HG02798 (cell line): ENCODE data around the gene VPS13A.
"Not testable (repeated sequence)": the region's sequence is repeated elsewhere in the genome, so short reads cannot be mapped to it uniquely, and the experiment has no call there.

Experiments used
- ATAC-seq: cut with Tn5 transposase; IDR thresholded peaks from one replicate; pipeline ENCODE4 v1.9.1; 2021; ENCODE audit warnings: mild to moderate bottlenecking; ENCODE audit not compliant: unreplicated experiment, poor library complexity

VPS13A gene

DNA sequence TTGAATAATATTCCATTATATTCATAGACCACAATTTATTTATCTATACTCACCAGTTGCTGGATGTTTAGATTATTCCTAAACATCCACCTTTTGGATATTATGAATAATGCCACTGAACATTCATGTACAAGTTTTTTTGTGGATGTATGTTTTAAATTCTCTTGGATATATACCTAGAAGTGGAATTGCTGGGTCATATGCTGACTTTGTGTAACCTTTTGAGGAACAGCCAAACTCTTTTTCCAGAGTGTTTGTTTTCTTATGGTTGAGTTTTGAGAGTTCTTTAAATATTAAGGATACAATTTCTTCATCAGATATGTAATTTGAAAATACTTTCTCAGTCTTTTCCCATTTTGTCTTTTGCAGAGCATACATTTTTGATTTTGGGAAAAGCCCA, 2.7 kb downstream of the VPS13A start:
- no peak for ATAC-seq

DNA sequence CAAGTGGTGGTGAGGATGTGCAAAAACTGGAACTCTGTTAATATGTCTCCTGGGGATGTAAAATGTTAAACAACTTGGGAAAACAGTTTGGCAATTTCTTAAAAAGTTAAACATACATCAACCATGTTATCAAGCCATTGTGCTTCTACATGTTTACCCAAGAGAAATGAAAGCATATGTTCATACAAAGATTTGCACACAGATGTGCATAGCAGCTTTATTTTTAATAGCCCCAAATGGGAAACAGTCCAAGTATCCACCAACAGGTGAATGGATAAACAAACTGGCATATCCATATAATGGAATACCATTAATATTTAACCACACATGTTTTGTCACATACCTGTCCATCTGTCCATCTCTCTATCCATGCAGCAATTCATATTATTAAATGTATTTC, 6.2 kb downstream of the VPS13A start:
- no peak for ATAC-seq

DNA sequence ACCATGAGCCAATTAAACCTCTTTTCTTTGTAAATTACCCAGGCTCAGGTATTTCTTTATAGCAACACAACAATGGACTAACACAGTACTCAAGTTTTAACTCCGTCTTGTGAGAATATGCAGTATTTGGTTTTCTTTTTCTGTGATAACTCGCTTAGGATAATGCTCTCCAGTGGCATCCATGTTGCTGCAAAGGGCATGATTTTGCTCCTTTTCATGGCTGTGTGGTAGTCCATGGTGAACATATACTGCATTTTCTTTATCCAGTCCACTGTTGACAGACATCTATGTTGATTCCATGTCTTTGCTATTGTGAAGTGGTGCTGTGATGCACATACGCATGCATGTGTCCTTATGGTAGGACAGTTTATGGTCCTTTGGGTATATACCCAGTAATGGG, 10.9 kb downstream of the VPS13A start:
- ATAC-seq, result no peak

GRCh38 chr9:77194423-77194822, 17.1 kb downstream of the VPS13A start:
- no peak for ATAC-seq

DNA sequence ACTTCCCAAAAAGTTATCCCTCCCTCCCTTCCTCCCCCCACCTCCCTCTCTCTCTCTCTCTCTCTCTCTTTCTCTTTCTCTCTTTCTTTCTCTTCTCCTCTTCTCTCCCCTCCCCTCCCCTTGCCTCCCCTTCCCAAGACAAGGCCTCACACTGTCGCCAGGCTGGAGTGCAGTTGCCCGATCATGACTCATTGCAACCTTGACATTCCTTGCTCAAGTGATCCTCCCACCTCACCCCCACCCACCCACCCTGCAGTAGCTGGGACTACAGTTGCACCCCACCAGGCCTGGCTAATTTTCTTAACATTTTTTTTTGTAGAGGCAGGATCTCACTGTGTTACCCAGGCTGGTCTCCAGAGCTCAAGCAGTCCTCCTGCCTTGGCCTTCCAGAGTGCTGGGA, 32.8 kb downstream of the VPS13A start:
- no peak for ATAC-seq

GRCh38 chr9:77211561-77211960, 34.2 kb downstream of the VPS13A start:
- no peak for ATAC-seq

DNA sequence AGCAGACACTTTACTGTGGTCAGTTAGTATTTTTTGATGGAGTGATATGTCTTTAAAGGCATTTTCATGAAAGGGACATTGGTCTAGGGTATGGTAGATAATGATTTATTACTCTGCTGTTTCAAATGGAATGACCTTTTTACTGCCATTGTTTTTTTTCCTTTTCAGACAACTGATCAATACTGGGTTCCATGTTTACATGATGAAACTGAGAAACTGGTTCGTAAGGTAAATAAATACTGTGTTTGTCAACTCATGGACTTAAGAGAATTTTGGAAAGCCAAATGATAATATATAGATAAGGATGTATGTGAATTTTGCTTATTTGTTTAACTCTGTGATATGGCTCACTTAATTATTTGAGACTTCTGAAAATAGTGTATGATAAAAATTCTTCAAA, 35.5 kb downstream of the VPS13A start:
- no peak for ATAC-seq

DNA sequence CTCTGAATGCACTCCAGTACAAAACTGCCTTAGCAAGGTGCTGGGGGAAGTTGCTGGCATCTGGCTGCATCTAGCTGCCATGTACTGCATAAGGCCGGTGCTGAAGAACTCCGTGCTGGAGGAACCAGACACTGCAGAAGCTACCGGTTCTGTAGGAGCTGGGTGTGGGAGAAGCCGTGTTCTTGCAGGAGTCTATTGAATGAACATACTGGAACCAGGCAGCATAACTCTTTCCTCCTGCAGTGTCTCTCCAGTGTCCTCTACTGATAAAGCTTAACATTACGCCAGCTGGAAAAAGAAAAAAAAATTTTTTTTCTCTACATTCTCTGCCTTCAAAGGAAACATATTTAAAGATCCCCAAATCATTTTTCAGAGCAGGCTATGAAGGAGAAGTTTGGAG, 38.5 kb downstream of the VPS13A start:
- no peak for ATAC-seq

GRCh38 chr9:77218612-77219011, 41.3 kb downstream of the VPS13A start:
- ATAC-seq, result no peak

GRCh38 chr9:77221431-77221830, 44.1 kb downstream of the VPS13A start:
- ATAC-seq, result no peak

DNA sequence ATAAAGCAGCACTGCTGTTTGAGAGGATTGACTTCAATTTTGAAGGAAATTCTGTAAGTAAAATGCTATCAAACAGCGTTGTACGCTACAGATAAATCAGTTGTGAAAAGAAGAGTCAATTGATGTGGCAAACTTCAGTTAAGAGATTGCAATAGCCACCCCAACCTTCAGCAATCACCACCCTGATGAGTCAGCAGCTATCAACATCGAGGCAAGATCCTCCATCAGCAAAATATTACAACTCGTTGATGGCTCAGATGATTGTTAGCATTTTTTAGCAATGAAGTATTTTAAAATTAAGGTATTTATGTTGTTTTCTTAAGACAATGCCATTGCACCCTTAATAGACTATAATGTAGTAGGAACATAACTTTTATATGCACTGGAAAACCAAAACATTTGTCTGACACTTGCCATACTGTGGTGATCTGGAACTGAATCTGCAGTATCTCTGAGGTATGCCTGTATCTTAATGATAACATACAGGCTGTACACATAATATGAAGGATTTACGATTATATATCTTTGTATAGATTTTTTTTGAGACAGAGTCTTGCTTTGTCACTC, 47.5 kb downstream of the VPS13A start:
- no peak for ATAC-seq

GRCh38 chr9:77236693-77237092, 59.4 kb downstream of the VPS13A start:
- ATAC-seq, result no peak

GRCh38 chr9:77237896-77238295, 60.6 kb downstream of the VPS13A start:
- no peak for ATAC-seq

DNA sequence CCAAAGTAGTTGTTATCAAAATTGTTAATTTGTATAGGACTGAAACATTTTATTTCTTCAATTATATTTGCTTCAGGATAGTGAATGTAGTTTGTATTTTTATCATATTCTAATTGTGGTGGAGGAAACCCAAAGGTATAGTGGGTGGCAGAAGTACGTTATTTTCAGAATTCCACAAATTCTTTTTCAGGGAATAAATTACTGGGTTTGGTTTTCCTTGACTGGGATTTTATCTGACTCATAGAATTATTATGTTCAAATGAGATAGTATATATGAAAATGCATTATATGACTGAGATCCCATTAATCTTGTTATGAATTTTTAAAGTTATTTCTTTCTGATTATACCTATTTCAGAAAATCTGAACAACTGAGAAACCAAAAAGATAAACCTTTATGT, 73.7 kb downstream of the VPS13A start:
- no peak for ATAC-seq

DNA sequence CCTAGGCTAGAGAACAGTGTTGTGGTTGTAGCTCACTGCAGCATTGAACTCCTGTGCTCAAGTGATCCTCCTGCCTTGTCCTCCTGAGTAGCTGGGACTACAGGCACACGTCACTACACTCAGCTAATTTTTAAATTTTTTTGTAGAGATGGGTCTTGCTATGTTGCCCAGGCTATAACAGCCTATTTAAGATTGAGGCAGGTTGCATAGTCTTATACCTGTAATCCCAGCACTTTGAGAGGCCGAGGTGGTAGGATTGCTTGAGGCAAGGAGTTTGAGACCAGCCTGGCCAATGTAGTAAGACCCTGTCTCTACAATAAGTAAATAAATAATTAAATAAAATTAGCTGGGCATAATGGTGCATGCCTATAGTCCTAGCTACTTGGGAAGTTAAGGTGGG, 79.9 kb downstream of the VPS13A start:
- ATAC-seq, result no peak

DNA sequence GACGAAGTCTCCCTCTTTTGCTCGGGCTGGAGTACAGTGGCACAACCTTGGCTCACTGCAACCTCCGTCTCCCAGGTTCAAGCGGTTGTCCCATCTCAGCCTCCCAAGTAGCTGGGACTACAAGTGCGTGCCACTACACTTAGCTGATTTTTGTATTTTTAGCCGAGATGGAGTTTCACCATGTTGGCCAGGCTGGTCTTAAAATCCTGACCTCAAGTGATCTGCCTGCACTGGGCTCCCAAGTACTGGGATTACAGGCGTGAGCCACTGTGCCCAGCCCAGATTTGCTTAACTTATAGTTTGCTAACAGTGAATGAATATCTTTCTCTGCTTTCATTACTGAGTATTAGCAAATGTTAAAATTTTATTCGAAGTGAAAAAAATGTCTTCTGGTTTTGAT, 84.3 kb downstream of the VPS13A start:
- ATAC-seq, result no peak

DNA sequence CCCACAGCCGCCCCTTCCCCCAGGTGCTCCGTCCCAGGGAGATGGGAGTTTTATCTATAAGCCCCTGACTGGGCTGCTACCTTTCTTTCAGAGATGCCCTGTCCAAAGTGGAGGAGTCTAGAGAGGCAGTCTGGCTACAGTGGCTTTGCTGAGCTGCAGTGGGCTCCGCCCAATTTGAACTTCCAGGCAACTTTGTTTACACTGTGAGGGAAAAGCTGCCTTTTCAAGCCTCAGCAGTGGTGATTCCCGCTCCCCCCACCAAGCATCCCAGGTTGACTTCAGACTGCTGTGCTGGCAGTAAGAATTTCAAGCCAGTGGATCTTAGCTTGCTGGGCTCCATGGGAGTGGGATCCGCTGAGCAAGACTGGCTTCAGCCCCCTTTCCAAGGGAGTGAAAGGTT, 90.4 kb downstream of the VPS13A start:
- not testable (repeated sequence) for ATAC-seq

DNA sequence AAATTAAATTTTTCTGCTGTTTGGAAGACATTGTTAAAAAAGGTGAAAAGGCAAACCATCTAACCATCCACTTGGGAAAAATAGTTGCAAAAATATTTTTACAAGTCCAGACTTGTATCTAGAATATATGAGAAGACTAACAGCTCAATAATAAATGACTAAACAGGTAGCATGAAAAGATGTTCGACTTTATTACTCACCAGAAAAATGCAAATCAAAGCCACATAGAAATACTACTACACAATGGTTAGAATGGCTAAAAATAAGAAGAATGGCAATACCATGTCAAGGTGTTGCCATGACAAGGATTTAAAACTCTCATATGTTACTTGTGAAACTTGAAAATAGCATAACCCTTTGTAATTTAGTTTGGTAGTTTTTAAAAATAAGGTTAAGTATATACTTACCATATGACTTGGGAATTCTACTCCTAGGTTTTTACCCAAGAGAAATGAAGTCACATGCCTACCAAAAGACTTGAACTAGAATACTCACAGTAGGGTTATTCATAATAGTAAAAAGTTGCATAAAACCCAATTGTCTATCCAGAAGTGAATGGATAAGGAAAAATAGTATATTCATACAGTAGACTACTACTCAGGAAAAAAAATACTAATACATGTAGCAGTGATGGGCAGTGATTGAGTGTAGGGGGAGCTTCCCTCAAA, 93.8 kb downstream of the VPS13A start:
- ATAC-seq, result no peak

DNA sequence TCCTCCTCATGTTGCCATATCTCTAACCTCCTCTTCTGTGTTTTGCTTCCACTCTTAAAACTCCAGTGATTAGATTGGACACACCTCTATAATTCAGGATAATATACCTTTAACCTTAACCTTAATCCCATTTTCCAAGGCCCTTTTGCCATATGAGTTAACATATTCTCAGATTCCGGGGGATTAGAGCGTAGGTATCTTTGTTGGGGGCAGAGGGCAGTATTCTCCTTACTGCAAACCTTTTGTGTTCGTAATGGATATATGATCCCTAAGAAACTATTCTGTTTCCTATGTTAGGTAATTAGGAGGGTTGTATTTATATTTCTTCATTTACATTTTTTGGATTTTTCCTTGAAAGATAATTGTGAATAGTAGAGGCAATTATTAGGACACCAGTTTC, 99.5 kb downstream of the VPS13A start:
- no peak for ATAC-seq

DNA sequence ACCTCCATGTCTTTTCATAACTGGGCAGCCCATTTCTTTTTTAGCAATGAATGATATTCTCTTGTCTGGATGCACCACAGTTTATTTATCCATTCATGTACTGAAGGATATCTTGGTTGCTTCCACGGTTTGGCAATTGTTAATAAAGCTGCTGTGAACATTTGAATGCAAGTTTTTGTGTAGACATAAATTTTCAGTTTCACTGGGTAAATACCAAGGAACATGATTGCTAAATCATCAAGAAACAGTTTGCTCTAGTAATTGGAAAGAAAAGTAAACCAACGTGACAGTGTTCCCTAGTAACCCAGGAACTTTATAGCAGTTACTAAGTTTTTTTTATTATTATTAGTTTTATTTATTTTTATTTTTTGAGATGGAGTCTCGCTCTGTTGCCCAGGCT, 100.4 kb downstream of the VPS13A start:
- no peak for ATAC-seq

DNA sequence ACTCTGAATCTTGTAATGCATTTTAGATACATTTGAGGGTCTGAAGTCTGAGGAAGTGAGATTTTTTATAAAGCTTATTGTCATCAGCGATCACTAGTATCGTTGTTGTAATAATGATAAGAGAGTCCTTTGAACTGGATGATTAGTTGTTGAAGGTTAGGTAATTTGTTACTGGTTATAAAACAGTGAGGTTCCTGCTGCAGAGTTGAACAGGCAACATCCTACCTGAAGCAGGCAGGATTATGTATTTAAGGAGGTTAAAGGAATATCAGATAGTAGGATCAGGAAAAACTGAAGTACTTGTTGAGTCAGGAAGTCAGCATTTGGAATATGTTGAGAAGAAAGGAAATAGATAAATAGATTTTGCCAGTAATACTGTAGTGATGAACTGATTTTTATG, 106.7 kb downstream of the VPS13A start:
- ATAC-seq, result no peak

GRCh38 chr9:77284616-77285015, 107.3 kb downstream of the VPS13A start:
- no peak for ATAC-seq

- ATAC-seq, result no peak
Measured at GRCh38 chr9:77290373-77290772, 113.0 kb downstream of the VPS13A start.
